ENCODE results near the gene ZBTB11.
A peak's percentile ranks its signal among the peaks of the same experiment; 100 is the strongest.
"Not testable (repeated sequence)": the region's sequence is repeated elsewhere in the genome, so short reads cannot be mapped to it uniquely, and the experiment has no call there.

ZBTB11 gene

DNA sequence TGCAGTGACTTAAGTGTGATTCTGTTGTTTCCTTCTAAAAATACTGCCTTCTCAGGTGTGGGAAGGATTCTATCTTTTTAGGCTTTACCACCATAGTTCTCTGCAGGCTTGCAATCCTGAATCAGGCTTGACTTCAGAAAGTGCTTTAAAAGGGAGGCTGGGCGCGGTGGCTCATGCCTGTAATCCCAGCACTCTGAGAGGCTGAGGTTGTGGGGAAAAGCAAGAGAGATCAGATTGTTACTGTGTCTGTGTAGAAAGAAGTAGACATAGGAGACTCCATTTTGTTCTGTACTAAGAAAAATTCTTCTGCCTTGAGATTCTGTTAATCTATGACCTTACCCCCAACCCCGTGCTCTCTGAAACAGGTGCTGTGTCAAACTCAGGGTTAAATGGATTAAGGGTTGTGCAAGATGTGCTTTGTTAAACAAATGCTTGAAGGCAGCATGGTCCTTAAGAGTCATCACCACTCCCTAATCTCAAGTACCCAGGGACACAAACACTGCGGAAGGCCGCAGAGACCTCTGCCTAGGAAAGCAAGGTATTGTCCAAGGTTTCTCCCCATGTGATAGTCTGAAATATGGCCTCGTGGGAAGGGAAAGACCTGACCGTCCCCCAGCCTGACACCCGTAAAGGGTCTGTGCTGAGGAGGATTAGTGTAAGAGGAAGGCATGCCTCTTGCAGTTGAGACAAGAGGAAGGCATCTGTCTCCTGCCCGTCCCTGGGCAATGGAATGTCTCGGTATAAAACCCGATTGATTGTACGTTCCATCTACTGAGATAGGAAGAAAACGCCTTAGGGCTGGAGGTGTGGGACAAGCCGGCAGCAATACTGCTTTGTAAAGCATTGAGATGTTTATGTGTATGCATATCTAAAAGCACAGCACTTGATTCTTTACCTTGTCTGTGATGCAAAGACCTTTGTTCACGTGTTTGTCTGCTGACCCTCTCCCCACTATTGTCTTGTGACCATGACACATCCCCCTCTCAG is 15.0 kb upstream of the ZBTB11 start:
- not testable (repeated sequence) for DNase-seq

DNA sequence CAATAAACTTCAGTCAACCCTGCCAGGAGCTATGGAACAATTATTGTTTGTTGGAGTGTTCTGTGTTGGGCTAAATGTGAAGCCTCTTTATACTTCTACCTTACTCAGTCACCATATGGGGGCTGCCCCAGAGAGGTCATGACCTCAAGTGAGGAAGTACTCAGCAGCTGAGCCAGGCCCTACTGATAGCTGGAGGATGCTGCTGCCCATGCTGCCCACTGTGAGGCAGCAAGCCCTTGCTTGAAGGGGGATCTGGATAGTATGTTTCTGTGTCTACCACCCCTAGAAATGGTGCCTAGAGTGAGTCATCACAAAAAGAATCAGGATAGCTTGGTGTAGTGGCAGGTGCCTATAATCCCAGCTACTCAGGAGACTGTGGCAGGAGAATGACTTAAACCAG is 14.0 kb upstream of the ZBTB11 start:
- DNase-seq = no peak

GRCh38 chr3:101689286-101689685 is 12.4 kb upstream of the ZBTB11 start:
- DNase-seq = no peak

- DNase-seq = no peak
Observed at GRCh38 chr3:101687142-101687931, 10.4 kb upstream of the ZBTB11 start.

GRCh38 chr3:101685870-101686307 is 9.0 kb upstream of the ZBTB11 start:
- no peak for DNase-seq

DNA sequence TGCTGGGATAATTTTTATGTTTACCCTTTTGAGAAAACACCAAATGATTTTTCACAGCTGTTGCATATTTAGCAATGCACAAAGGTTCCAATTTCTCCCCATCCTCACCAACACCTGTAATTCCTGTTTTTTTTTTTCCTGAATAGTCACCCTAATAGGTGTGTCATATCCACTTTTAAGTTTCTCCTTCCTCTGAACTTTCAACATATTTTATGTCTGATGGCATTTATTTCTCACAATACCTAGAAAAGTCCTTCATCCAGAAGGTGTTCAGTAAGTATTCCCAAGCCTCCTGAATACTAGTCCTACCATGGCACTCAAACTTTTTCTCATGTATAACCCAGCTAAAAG is 8.1 kb upstream of the ZBTB11 start:
- no peak for DNase-seq

GRCh38 chr3:101680466-101680865 is 3.5 kb upstream of the ZBTB11 start:
- DNase-seq = no peak

DNA sequence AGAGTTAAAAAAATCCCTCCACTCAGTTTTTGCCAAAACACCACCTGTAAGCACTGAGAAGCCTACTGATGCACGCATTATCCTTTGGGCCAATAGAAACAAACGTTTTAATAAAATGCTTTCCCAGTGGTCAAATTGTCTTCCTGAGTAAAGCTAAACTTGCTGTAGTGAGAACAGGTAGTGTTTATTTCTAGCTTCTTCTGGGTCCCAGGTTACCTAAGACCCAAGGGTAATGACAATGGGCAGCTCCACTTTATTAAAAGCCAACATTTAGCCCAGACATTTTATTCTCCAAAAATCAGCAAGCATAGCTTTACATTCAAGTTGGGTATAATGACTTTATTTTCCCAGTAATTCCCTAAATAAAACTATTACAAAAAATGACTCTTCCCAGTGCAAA is 1.9 kb upstream of the ZBTB11 start:
- not testable (repeated sequence) for DNase-seq

DNA sequence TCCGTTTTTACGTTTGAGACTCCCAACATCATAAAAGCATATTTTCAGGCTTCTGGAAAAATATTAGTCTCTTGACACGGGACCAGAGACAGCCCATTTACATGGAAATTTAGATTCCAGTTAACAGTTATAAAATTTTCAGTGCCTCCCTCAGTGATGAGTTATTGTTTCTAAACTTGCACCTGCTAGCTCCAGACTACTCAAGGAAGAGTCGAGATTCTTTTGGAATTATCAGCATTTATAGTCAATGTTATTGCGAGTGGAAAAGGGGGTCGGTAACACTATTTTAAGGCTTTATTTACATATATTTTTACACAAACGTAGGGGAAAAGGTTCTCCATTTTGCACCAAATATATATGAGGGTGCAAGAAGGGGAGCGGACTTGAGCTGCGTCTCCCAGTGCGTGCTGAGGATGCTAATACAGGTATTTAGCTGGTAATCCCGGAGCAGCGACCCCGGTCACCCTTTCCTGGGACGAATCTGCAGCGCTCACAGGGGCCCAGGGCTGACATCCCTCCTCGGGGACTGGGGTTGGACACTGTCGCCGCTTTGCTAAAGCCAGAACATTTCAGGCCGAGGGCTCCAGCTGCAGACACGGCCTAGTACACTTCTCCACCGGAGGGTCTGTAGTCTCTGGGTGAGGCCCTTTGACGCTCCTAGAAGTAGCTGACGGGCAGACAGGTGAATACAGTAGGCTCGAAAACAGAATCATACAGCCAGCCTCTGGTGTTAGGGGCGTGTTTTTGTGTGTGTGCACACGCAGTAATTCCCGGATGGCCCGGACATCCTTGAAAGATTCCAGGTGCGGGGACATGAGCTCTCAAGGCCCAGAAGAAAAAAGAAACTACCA is 729 bp upstream of the ZBTB11 start:
- DNase-seq = no peak

DNA sequence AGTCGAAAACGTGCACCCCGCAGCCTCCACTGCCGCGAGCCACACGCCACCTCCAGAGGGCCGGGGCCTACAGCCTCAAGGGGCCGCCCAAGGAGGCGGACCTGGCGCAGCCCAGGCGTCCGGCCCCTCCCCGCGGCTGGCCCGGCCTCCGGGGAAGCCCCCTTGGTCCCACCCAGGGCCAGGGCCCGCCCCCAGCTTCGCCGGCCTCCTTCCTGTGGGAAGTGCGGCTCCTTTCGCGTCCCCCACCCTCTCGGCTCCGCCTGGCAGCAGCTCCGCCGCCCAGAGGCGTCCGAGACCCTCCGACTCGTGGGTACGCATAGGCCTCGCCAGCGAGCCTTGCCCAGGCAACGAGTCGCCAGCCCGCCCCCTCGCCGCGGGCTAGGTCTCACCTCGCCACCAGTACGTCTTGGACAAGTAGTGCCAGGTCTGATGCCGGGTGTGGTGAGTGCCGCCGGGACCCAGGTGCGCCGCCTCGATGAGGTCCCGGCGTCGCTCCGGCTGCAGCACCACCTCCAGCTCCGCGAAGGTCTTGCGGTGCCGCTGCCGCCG is 642 bp downstream of the ZBTB11 start:
- DNase-seq = peak; percentile 97

GRCh38 chr3:101675709-101676215 is 1.2 kb downstream of the ZBTB11 start:
- DNase-seq = no peak

DNA sequence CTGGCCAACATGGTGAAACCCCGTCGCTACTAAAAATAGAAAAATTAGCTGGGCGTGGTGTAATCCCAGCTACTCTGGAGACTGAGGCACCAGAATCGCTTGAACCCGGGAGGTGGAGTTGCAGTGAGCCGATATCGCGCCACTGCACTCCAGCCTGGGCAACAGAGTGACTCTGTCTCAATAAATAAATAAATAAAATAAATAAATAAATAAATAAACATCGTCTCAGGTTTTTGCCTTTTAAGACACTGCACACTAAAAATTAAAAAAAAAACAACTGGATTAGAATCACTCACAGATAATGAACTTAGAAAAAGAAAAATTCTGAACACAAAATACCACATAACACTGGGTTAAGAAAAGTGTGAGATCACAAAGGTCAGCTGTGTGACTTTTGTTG is 2.4 kb downstream of the ZBTB11 start:
- DNase-seq = no peak

GRCh38 chr3:101673953-101674352 is 3.0 kb downstream of the ZBTB11 start:
- DNase-seq = no peak

DNA sequence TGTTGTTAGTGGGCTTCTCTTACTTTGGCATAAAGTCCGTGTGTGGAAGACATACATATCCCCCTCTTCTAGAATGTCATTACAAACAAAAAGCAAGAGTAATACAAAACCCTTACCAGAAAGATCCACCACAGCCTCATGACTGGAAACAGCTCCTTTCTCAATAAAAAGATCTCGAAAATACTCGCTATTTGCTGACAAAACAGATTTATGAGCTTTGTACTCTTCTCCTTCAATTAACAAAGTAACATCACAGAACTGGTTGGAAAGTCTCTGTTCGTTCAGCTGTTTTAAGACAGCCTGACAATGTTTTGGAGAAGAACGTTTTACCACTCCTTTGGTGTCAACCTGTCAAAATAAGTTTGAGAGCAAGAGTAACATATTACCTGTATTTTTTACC is 5.9 kb downstream of the ZBTB11 start:
- DNase-seq = no peak

- no peak for DNase-seq
Observed at GRCh38 chr3:101667844-101668243, 9.1 kb downstream of the ZBTB11 start.

DNA sequence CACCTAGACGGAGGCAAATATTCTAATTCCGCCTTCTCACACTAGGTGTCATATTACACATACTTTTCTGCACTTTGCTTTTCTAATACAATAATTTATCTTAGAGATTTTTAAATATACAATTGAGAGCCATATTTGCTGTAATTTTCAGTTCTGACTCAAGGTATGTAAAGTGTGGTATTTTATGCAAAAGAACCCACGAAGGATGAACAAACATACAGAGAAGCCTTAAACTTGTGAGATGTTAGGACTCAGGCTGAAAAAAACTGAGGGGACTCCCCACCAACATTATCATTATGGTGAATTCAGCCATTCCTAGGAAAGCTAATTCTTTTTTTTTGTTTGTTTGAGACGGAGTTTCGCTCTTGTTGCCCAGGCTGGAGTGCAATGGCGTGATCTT is 9.6 kb downstream of the ZBTB11 start:
- no peak for DNase-seq

DNA sequence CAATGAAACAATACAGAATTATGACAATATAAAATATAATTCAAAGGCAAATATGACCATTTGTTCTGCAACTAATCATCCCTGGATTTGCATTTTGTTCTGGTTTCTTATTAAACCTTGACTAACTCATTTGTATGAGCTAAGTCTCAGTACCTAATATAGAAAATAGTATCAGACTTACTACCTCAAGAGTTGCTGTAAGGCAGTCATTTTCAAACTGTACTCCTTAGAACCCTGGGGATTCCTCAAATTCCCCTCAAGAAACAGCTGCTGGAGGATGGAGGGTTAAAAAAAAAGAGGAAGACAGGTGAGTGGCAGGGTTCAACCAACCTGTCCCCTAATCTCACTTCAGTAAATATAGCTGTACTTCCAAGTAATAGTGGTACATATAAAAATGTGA is 11.1 kb downstream of the ZBTB11 start:
- DNase-seq = no peak

GRCh38 chr3:101665357-101665756 is 11.6 kb downstream of the ZBTB11 start:
- no peak for DNase-seq

DNA sequence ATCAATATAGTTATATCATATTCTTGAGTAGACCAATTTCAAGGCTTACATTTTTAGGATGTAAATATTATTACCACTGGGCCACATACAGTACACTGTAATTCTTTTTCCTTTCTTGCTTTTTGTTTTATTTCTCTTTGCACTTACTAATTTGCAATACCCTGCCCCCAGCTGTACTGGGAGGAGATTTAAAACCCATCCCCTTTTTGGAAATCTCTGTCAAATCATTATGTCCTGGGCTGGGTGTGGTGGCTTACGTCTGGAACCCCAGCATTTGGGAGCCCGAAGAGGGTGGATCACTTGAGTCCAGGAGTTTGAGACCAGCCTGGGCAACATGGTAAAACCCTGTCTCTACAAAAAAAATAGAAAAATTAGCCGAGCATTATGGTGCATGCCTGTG is 16.2 kb downstream of the ZBTB11 start:
- DNase-seq = no peak

- DNase-seq = no peak
Observed at GRCh38 chr3:101656651-101657050, 20.3 kb downstream of the ZBTB11 start.

DNA sequence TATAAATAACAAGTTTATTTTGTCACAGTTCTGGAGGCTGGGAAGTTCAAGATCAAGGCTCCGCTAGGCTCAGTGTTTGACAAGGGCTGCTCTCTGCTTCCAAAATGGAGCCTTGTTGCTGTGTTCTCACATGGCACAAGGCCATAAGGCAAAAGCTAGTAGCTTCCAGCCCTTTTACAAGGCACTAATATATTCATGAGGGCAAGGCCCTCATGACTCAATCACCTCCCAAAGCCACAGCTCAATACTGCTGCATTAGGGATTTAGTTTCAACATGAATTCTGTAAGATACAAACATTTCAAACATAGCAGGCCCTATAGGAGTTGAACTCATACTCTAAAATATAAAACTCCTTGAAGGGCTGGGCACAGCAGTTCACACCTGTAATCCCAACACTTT is 30.2 kb downstream of the ZBTB11 start:
- peak; percentile 43 for DNase-seq

DNA sequence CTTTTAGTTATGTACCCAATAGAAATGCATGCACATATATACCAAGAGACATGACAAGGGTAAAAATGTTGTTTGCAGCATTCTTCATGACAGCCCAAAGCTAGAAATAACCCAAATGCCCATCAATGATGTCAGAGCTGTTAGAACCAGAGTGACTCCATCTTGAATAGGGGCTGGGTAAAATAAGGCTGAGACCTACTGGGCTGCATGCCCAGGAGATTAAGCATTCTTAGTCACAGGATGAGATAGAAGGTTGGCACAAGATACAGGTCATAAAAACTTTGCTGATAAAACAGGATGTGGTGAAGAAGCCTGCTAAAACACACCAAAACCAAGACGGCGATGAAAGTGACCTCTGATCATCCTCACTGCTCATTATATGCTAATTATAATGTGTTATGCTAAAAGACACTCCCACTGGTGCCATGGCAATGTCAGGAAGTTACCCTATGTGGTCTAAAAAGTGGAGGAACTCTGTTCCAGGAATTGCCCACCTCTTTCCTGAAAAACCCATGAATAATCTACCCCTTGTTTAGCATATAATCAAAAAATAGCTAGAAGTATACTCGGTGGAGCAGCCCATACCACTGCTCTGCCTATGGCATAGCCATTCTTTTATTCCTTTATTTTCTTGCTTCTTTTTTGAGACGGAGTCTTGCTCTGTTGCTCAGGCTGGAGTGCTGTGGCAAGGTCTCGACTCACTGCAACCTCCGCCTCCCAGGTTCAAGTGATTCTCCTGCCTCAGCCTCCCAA is 32.9 kb downstream of the ZBTB11 start:
- peak; percentile 93 for DNase-seq

Data from EL (cell line).